ENCODE data around the gene ANKUB1.

Gene ANKUB1

GRCh38 chr3:149752788-149753136 is 39.6 kb downstream of the ANKUB1 start:
- peak; percentile 47 for FAIRE-seq

- FAIRE-seq: no peak
These were observed 40.1 kb downstream of the ANKUB1 start, which contains the start of gene COMMD2 for GRCh38 chr3:149752051-149752787. COMMD2 (minus strand) TSS chr3:149752489; CDS start chr3:149752444, 45 bp downstream.

- FAIRE-seq: no peak
These were observed 40.8 kb downstream of the ANKUB1 start for GRCh38 chr3:149751551-149751950.

GRCh38 chr3:149744606-149745005 is 47.7 kb downstream of the ANKUB1 start:
- FAIRE-seq: no peak

GRCh38 chr3:149744151-149744550 is 48.2 kb downstream of the ANKUB1 start:
- no peak for FAIRE-seq

GRCh38 chr3:149739396-149739795 is 53.0 kb downstream of the ANKUB1 start:
- FAIRE-seq: no peak

GRCh38 chr3:149738876-149739275 is 53.5 kb downstream of the ANKUB1 start:
- no peak for FAIRE-seq

- FAIRE-seq: no peak
These were observed 55.5 kb downstream of the ANKUB1 start for GRCh38 chr3:149736953-149737205.

- FAIRE-seq: no peak
These were observed 56.0 kb downstream of the ANKUB1 start for GRCh38 chr3:149736175-149736952.

GRCh38 chr3:149732234-149732633 is 60.1 kb downstream of the ANKUB1 start:
- no peak for FAIRE-seq

GRCh38 chr3:149727656-149728055 is 64.7 kb downstream of the ANKUB1 start:
- FAIRE-seq: no peak

- no peak for FAIRE-seq
These were observed 65.5 kb downstream of the ANKUB1 start for GRCh38 chr3:149726716-149727407.

- FAIRE-seq: no peak
These were observed 68.6 kb downstream of the ANKUB1 start for GRCh38 chr3:149723781-149724180.

- no peak for FAIRE-seq
These were observed 71.4 kb downstream of the ANKUB1 start for GRCh38 chr3:149720918-149721317.

GRCh38 chr3:149717391-149718056 is 74.8 kb downstream of the ANKUB1 start:
- FAIRE-seq: peak; percentile 96

GRCh38 chr3:149716984-149717383 is 75.4 kb downstream of the ANKUB1 start:
- no peak for FAIRE-seq

- FAIRE-seq: no peak
These were observed 77.1 kb downstream of the ANKUB1 start for GRCh38 chr3:149715247-149715646.

GRCh38 chr3:149713730-149714654 is 78.4 kb downstream of the ANKUB1 start:
- FAIRE-seq: no peak

Measured in islet of Langerhans (tissue), 1 donor.